H1 (cell line): ENCODE data around the gene GPC6. TPM values are rescaled to one million over a fixed set of nuclear protein-coding genes. Genes with fewer than 3 reads are reported as not detected.

ENCODE experiments used
- CTCF ChIA-PET: fragments of 300-600 bp; sonication (Branson Sonifier 250); formaldehyde crosslinking; loops from one replicate; lab custom pipeline; 2021; ENCODE audit not compliant: partially characterized antibody; lab: Charles Lee
- POLR2A ChIA-PET: fragments of 300-600 bp; sonication (Branson Sonifier 250); formaldehyde crosslinking; loops from one replicate; lab custom pipeline; 2021; ENCODE audit warnings: inconsistent platforms; ENCODE audit not compliant: partially characterized antibody; lab: Charles Lee
- DNase-seq, 2 experiments: peaks; one replicate each; pipeline versions ENCODE4 v3.0.0 to v3.0.0-alpha.2; 2010 to 2022; ENCODE audit warnings: low spot score in 2 of 2, low read depth in 1 of 2, mixed read lengths in 1 of 2
- FAIRE-seq: peaks from 2 replicates; lab custom pipeline; 2011; peaks lifted over from hg19 to GRCh38; lab: Jason Lieb, UNC
- H2AFZ ChIP-seq: 2 replicates; pipeline ENCODE4 v1.8.1; 2012; ENCODE audit warnings: low read length, inconsistent platforms
- H2AK5ac ChIP-seq: 2 replicates; pipeline ENCODE4 v1.6.1; 2013; ENCODE audit warnings: low read depth, low read length
- H2BK120ac ChIP-seq: replicated peaks from 2 replicates; pipeline ENCODE3; 2013; ENCODE audit warnings: low read depth, low read length, inconsistent platforms
- H2BK12ac ChIP-seq: 2 replicates; pipeline ENCODE4 v1.6.1; 2013; ENCODE audit warnings: low read depth, low read length
- H2BK15ac ChIP-seq: 2 replicates; pipeline ENCODE4 v1.6.1; 2013; ENCODE audit warnings: low read length
- H2BK20ac ChIP-seq: 2 replicates; pipeline ENCODE4 v1.6.1; 2013; ENCODE audit warnings: low read length
- H2BK5ac ChIP-seq: 2 replicates; pipeline ENCODE4 v1.6.1; 2013; ENCODE audit warnings: low read depth, low read length
- H3K14ac ChIP-seq: 2 replicates; pipeline ENCODE4 v1.6.1; 2013; ENCODE audit warnings: inconsistent platforms; ENCODE audit not compliant: insufficient read length
- H3K18ac ChIP-seq: 2 replicates; pipeline ENCODE4 v1.6.1; 2013; ENCODE audit warnings: low read length; ENCODE audit errors: extremely low read depth
- H3K23ac ChIP-seq: 2 replicates; pipeline ENCODE4 v1.6.1; 2013; ENCODE audit warnings: inconsistent platforms; ENCODE audit not compliant: insufficient read length
- H3K23me2 ChIP-seq: 2 replicates; pipeline ENCODE4 v1.6.1; 2013; ENCODE audit warnings: low read depth, low read length
- H3K27ac ChIP-seq: 2 replicates; pipeline ENCODE4 v1.6.1; 2011; ENCODE audit warnings: low read depth, low read length, inconsistent platforms
- H3K27me3 ChIP-seq, 4 experiments: replicated peaks in 1 of 4; 1 replicate in 1 of 4; 2 replicates in 3 of 4; pipeline versions ENCODE4 v1.6.1 to v1.8.1; 2011 to 2013; ENCODE audit warnings: low read length in 3 of 4, mild to moderate bottlenecking in 3 of 4, inconsistent platforms in 2 of 4, mixed read lengths in 2 of 4, moderate library complexity in 1 of 4; ENCODE audit not compliant: control insufficient read depth in 3 of 4, insufficient read depth in 3 of 4; ENCODE audit errors: extremely low read depth in 1 of 4
- H3K36me3 ChIP-seq, 4 experiments: 2 replicates each; pipeline versions ENCODE4 v1.6.1 to v1.8.1; 2011 to 2013; ENCODE audit warnings: mild to moderate bottlenecking in 4 of 4, low read length in 3 of 4, moderate library complexity in 2 of 4, control low read depth in 1 of 4, inconsistent platforms in 1 of 4; ENCODE audit not compliant: insufficient read depth in 4 of 4, control insufficient read depth in 2 of 4
- H3K4ac ChIP-seq: replicated peaks from 2 replicates; pipeline ENCODE3; 2013; ENCODE audit warnings: low read length, low read depth, mixed read lengths, inconsistent platforms; ENCODE audit not compliant: insufficient read length
- H3K4me1 ChIP-seq, 4 experiments: replicated peaks in 1 of 4; 1 replicate in 1 of 4; 2 replicates in 3 of 4; pipeline versions ENCODE4 v1.6.1 to v1.8.1; 2011 to 2013; ENCODE audit warnings: low read length in 3 of 4, inconsistent platforms in 2 of 4, mixed read lengths in 1 of 4; ENCODE audit not compliant: insufficient read depth in 4 of 4, control insufficient read depth in 3 of 4
- H3K4me2 ChIP-seq, 2 experiments: 2 replicates each; pipeline versions ENCODE4 v1.6.1 to v1.8.1; 2011 to 2013; ENCODE audit warnings: low read depth in 2 of 2, low read length in 2 of 2, control low read depth in 1 of 2, inconsistent platforms in 1 of 2, mild to moderate bottlenecking in 1 of 2; ENCODE audit not compliant: insufficient read depth in 1 of 2
- H3K4me3 ChIP-seq, 4 experiments: fragments of 200-600, 300-600 bp in 1 of 4; sonication (generic), shearing (Covaris generic), sonication (Bioruptor Twin) in 1 of 4; 2 replicates each; pipeline versions ENCODE4 v1.5.1 to v1.8.1; 2011 to 2016; ENCODE audit warnings: low read length in 4 of 4, low read depth in 3 of 4, control low read depth in 2 of 4, inconsistent platforms in 2 of 4, mild to moderate bottlenecking in 2 of 4, mixed read lengths in 1 of 4, moderate library complexity in 1 of 4; ENCODE audit not compliant: insufficient read depth in 2 of 4; ENCODE audit errors: extremely low read depth in 1 of 4
- H3K56ac ChIP-seq: replicated peaks from 2 replicates; pipeline ENCODE3; 2013; ENCODE audit warnings: low read depth, mild to moderate bottlenecking, mixed read lengths, low read length, inconsistent platforms; ENCODE audit not compliant: insufficient read length
- H3K79me1 ChIP-seq: 2 replicates; pipeline ENCODE4 v1.6.1; 2013; ENCODE audit warnings: low read depth, low read length, control low read depth
- H3K79me2 ChIP-seq, 2 experiments: 2 replicates each; pipeline versions ENCODE4 v1.6.1 to v1.8.1; 2012 to 2013; ENCODE audit warnings: low read length in 2 of 2, mild to moderate bottlenecking in 2 of 2, inconsistent platforms in 1 of 2; ENCODE audit not compliant: insufficient read depth in 2 of 2, control insufficient read depth in 1 of 2
- H3K9ac ChIP-seq, 4 experiments: replicated peaks in 1 of 4; 1 replicate in 1 of 4; 2 replicates in 3 of 4; pipeline versions ENCODE4 v1.6.1 to v1.8.1; 2011 to 2013; ENCODE audit warnings: low read depth in 3 of 4, low read length in 3 of 4, control low read depth in 2 of 4, mild to moderate bottlenecking in 2 of 4, moderate library complexity in 2 of 4, inconsistent platforms in 1 of 4; ENCODE audit errors: extremely low read depth in 1 of 4
- H3K9me3 ChIP-seq, 2 experiments: 2 replicates each; pipeline versions ENCODE4 v1.6.1 to v1.8.1; 2012 to 2013; ENCODE audit warnings: mild to moderate bottlenecking in 2 of 2, moderate library complexity in 2 of 2, control low read depth in 1 of 2, inconsistent platforms in 1 of 2, low read depth in 1 of 2, low read length in 1 of 2, mixed read lengths in 1 of 2; ENCODE audit not compliant: insufficient read depth in 2 of 2
- H4K20me1 ChIP-seq, 2 experiments: replicated peaks in 1 of 2; 2 replicates each; pipeline versions ENCODE3 to v1.8.1; 2011 to 2013; ENCODE audit warnings: inconsistent platforms in 2 of 2, low read length in 2 of 2, mild to moderate bottlenecking in 1 of 2; ENCODE audit not compliant: insufficient read depth in 2 of 2, control insufficient read depth in 1 of 2
- H4K5ac ChIP-seq: 2 replicates; pipeline ENCODE4 v1.6.1; 2013; ENCODE audit warnings: low read length, low read depth, mixed read lengths, inconsistent platforms; ENCODE audit not compliant: insufficient read length
- H4K8ac ChIP-seq: 2 replicates; pipeline ENCODE4 v1.8.0; 2013; ENCODE audit warnings: mild to moderate bottlenecking, moderate library complexity, low read length, inconsistent platforms; ENCODE audit not compliant: insufficient read depth; ENCODE audit errors: extremely low read depth
- H4K91ac ChIP-seq: replicated peaks from 2 replicates; pipeline ENCODE3; 2013; ENCODE audit warnings: low read length, mixed read lengths, inconsistent platforms; ENCODE audit not compliant: insufficient read length
- BACH1 ChIP-seq: IDR thresholded peaks from 2 replicates; pipeline ENCODE4 v1.6.1; 2012; ENCODE audit warnings: low read length, improper control_type of control experiment
- CTBP2 ChIP-seq: IDR thresholded peaks from 2 replicates; pipeline ENCODE4 v1.7.0; 2011; ENCODE audit warnings: borderline replicate concordance, mild to moderate bottlenecking, moderate library complexity, mixed read lengths, low read length; ENCODE audit not compliant: insufficient read depth, insufficient read length
- EGR1 ChIP-seq: IDR thresholded peaks from 2 replicates; pipeline ENCODE4 v1.6.1; 2011; ENCODE audit warnings: low read depth, low read length, borderline replicate concordance
- EZH2 ChIP-seq: fragments of 200-600 bp; sonication (generic); IDR thresholded peaks from 2 replicates; pipeline ENCODE4 v1.7.1; 2012; ENCODE audit warnings: low read depth, mild to moderate bottlenecking, moderate library complexity, low read length, inconsistent platforms; ENCODE audit not compliant: severe bottlenecking
- JUND ChIP-seq: IDR thresholded peaks from 2 replicates; pipeline ENCODE4 v1.6.1; 2011; ENCODE audit warnings: mild to moderate bottlenecking, improper control_type of control experiment, low read length
- NANOG ChIP-seq: IDR thresholded peaks from 2 replicates; pipeline ENCODE4 v1.6.1; 2011; ENCODE audit warnings: low read length, low read depth, mild to moderate bottlenecking, inconsistent platforms; ENCODE audit not compliant: insufficient read depth, poor library complexity, severe bottlenecking
- POU5F1 ChIP-seq: IDR thresholded peaks from 2 replicates; pipeline ENCODE4 v1.6.1; 2011; ENCODE audit warnings: low read depth, mild to moderate bottlenecking, low read length, moderate library complexity
- RBBP5 ChIP-seq: IDR thresholded peaks from 2 replicates; pipeline ENCODE4 v1.7.1; 2012; ENCODE audit warnings: low read depth, mild to moderate bottlenecking, inconsistent platforms, low read length, moderate library complexity, borderline replicate concordance
- RNF2 ChIP-seq: fragments of 200-900, 300-1000 bp; sonication (generic); IDR thresholded peaks from 2 replicates; pipeline ENCODE4 v1.7.1; 2016; ENCODE audit warnings: borderline replicate concordance, low read depth, mild to moderate bottlenecking, antibody characterized with exemption, low read length; ENCODE audit not compliant: poor library complexity, severe bottlenecking; ENCODE audit errors: missing control alignments
- SIRT6 ChIP-seq: IDR thresholded peaks from one replicate; pipeline ENCODE4 v1.7.1; 2012; ENCODE audit warnings: low read length, inconsistent platforms
- SUZ12 ChIP-seq: fragments of 200-600 bp; sonication (generic); IDR thresholded peaks from 2 replicates; pipeline ENCODE4 v1.6.1; 2012; ENCODE audit warnings: mild to moderate bottlenecking, inconsistent platforms, low read length, moderate library complexity, mixed read lengths
- USF2 ChIP-seq: IDR thresholded peaks from 2 replicates; pipeline ENCODE4 v1.6.1; 2011; ENCODE audit warnings: low read length, improper control_type of control experiment
- YY1 ChIP-seq: IDR thresholded peaks from 2 replicates; pipeline ENCODE4 v1.6.1; 2011; ENCODE audit warnings: low read depth, mild to moderate bottlenecking, low read length
- WGBS, 2 experiments: shearing (Covaris generic) in 1 of 2; methylation state at CpG; one replicate each; pipeline versions ENCODE4 v1.1.6 to v1.1.7; 2013 to 2015; ENCODE audit warnings: low lambda C conversion rate in 2 of 2, mixed read lengths in 2 of 2, inconsistent platforms in 1 of 2, low coverage in 1 of 2, missing lambda C conversion rate in 1 of 2; ENCODE audit not compliant: insufficient replicate concordance in 2 of 2, insufficient coverage in 1 of 2, insufficient read length in 1 of 2; ENCODE audit errors: extremely low coverage in 1 of 2, missing lambda C conversion rate in 1 of 2; 5-methylcytosine and 5-hydroxymethylcytosine counted together
- polyA plus RNA-seq, 7 experiments: library from polyadenylated mRNA; depleted of rRNA in 3 of 7; stranded (reverse) in 5 of 7; unstranded in 2 of 7; fragments of >200 nt in 5 of 7; fragments of 200-250 nt in 2 of 7; gene quantifications; 1 replicate in 5 of 7; 2 replicates in 1 of 7; 4 replicates in 1 of 7; pipeline versions ENCODE4 v1.2.1 to v1.2.3, GENCODE V29; 2011 to 2013; ENCODE audit warnings: missing spikeins in 2 of 7, mixed read lengths in 2 of 7
- total RNA-seq: library from RNA; stranded (reverse); fragmentation: NEBNext Ultra II Directional; extraction: Animal tissue kit (Norgen Biotek cat#: 25700); gene quantifications from 2 replicates; pipeline ENCODE4 v1.2.1, GENCODE V29; 2021

GPC6 gene
- total and polyA plus RNA-seq, 2 of the 8 experiments (the other 6 are each of a cell fraction or from before 2014, with no cell fraction given): 5.4 to 12.0 TPM

GRCh38 chr13:94140511-94140910, 913.9 kb downstream of the GPC6 start:
- Histone ChIP-seq H2BK120ac (no peak overlapping the region), H3K79me1 (no peaks in the 10 kb centered on the region), H3K27me3 (peaks cover 34 to 91% (median 75%) of the 10 kb centered on the region in 4 experiments), H3K9ac (no peak overlapping the region), H3K4me1 (peaks cover 3 to 11% (median 5%) of the 10 kb centered on the region in 4 experiments; a peak in 6 of 7 replicates), H3K4ac (no peak overlapping the region), H3K56ac (no peak overlapping the region), H3K36me3 (no peaks in the 10 kb centered on the region), H3K23ac (no peak overlapping the region), H2BK15ac (no peak overlapping the region), H3K18ac (no peak overlapping the region), H3K14ac (no peak overlapping the region), H2AK5ac (no peak overlapping the region), H4K91ac (no peak overlapping the region), H3K79me2 (no peaks in the 10 kb centered on the region), H3K4me3 (no peak overlapping the region), H2AFZ (no peak overlapping the region), H4K20me1 (peaks cover 4 to 9% of the 10 kb centered on the region in 2 experiments), H3K4me2 (no peak overlapping the region), H4K5ac (no peak overlapping the region), H2BK12ac (no peak overlapping the region), H3K27ac (no peak overlapping the region), H2BK20ac (no peak overlapping the region), H3K23me2 (peaks cover 2% of the 10 kb centered on the region; the same call in 1 of the 2 replicates), H2BK5ac (no peak overlapping the region), H3K9me3 (no peaks in the 10 kb centered on the region), H4K8ac (no peak overlapping the region)
- ChIA-PET CTCF (interaction anchor here (1.5 kb wide), 2 partner anchors 17 to 18 kb away, joined by 3 to 4 read pairs; no protein-coding TSS in a partner anchor), POLR2A (no interaction called here)
- DNase-seq (no peak), FAIRE-seq (no peak)
- 53% methylated on average over 2 of the region's 2 CpGs; no CpG with 5 or more reads in 1 of the 2 experiments for WGBS, 2 experiments
- no peak for TF ChIP-seq RBBP5
- no peak for TF ChIP-seq NANOG
- no peak for TF ChIP-seq CTBP2
- no peak for TF ChIP-seq JUND
- no peak for TF ChIP-seq RNF2
- TF ChIP-seq SUZ12: no peak
- TF ChIP-seq BACH1: no peak
- no peak for TF ChIP-seq EZH2
- TF ChIP-seq YY1: no peak
- TF ChIP-seq POU5F1: no peak
- no peak for TF ChIP-seq USF2
- TF ChIP-seq EGR1: no peak
- no peak for TF ChIP-seq SIRT6
